GM12878 (cell line): Measurements from ENCODE around the gene NKD1. TPM values are rescaled to one million over a fixed set of nuclear protein-coding genes. Genes with fewer than 3 reads are reported as not detected.

Source experiments
- ATAC-seq: fragments of 200-7000 bp; cut with Tn5 transposase; 3 replicates; pipeline ENCODE4 v1.9.1; 2020; ENCODE audit warnings: mild to moderate bottlenecking, moderate library complexity
- BruUV-seq: library from RNA; stranded (reverse); fragments of 400-500 nt; replicated peaks from 2 replicates; lab custom pipeline; 2021; lab: Mats Ljungman, UMichigan
- CTCF ChIA-PET: fragments of 300-600 bp; sonication (Branson Sonifier 250); formaldehyde crosslinking; extraction: SDS; loops from one replicate; lab custom pipeline; 2021; ENCODE audit warnings: inconsistent platforms; lab: Yijun Ruan, JAX
- POLR2A ChIA-PET: fragments of 350-600 bp; formaldehyde crosslinking; extraction: SDS; loops from one replicate; lab custom pipeline; 2021; ENCODE audit warnings: inconsistent platforms; lab: Charles Lee
- RAD21 ChIA-PET: fragments of 300-600 bp; sonication (Branson Sonifier 250); formaldehyde crosslinking; loops from one replicate; lab custom pipeline; 2023; ENCODE audit warnings: antibody characterized with exemption; ENCODE audit not compliant: unreplicated experiment; lab: Charles Lee
- SMC1A ChIA-PET: fragments of 300-600 bp; sonication (Branson Sonifier 250); formaldehyde crosslinking; loops from one replicate; lab custom pipeline; 2023; ENCODE audit not compliant: unreplicated experiment, uncharacterized antibody; lab: Charles Lee
- DNase-seq: peaks from one replicate; pipeline ENCODE4 v3.0.0-alpha.2; 2011; ENCODE audit warnings: low read depth, low spot score
- FAIRE-seq: peaks from 3 replicates; lab custom pipeline; 2011; peaks lifted over from hg19 to GRCh38; lab: Jason Lieb, UNC
- H2AFZ ChIP-seq: 2 replicates; pipeline ENCODE4 v1.6.0; 2011; ENCODE audit warnings: low read depth, low read length, control low read depth; ENCODE audit not compliant: control insufficient read depth
- H3K27ac ChIP-seq: 2 replicates; pipeline ENCODE4 v1.5.1; 2011; ENCODE audit warnings: control low read depth; ENCODE audit not compliant: control insufficient read depth, insufficient read depth
- H3K27me3 ChIP-seq, 2 experiments: replicated peaks in 1 of 2; 2 replicates each; pipeline versions ENCODE4 v1.6.0 to v1.6.1; 2011; ENCODE audit warnings: low read length in 1 of 2; ENCODE audit not compliant: control insufficient read depth in 2 of 2, insufficient read depth in 2 of 2
- H3K36me3 ChIP-seq, 2 experiments: 2 replicates each; pipeline ENCODE4 v1.5.1; 2011; ENCODE audit warnings: low read length in 1 of 2; ENCODE audit not compliant: control insufficient read depth in 2 of 2, insufficient read depth in 2 of 2
- H3K4me1 ChIP-seq: 2 replicates; pipeline ENCODE4 v1.6.1; 2011; ENCODE audit warnings: mild to moderate bottlenecking, low read length, moderate library complexity, mixed read lengths; ENCODE audit not compliant: control insufficient read depth, insufficient read depth
- H3K4me2 ChIP-seq: 2 replicates; pipeline ENCODE4 v1.6.0; 2011; ENCODE audit warnings: control low read depth; ENCODE audit not compliant: control insufficient read depth, insufficient read depth
- H3K4me3 ChIP-seq: fragments of 200-600 bp; sonication (generic); 2 replicates; pipeline ENCODE4 v1.5.1; 2016
- H3K79me2 ChIP-seq: 2 replicates; pipeline ENCODE4 v1.6.0; 2011; ENCODE audit warnings: low read length; ENCODE audit not compliant: control insufficient read depth, insufficient read depth
- H3K9ac ChIP-seq: 2 replicates; pipeline ENCODE4 v1.8.0; 2011; ENCODE audit warnings: low read length, control low read depth, mixed read lengths; ENCODE audit not compliant: control insufficient read depth, insufficient read depth
- H3K9me3 ChIP-seq: replicated peaks from 3 replicates; pipeline ENCODE4 v1.5.1; 2011; ENCODE audit warnings: mild to moderate bottlenecking, low read length; ENCODE audit not compliant: control insufficient read depth, insufficient read depth
- H4K20me1 ChIP-seq: 2 replicates; pipeline ENCODE4 v1.6.0; 2011; ENCODE audit not compliant: control insufficient read depth, insufficient read depth
- IKZF2 ChIP-seq, 2 experiments: fragments of 450-650 bp; IDR thresholded peaks; 2 replicates each; pipeline ENCODE4 v1.6.1; 2017; ENCODE audit warnings: mild to moderate bottlenecking in 2 of 2, moderate library complexity in 2 of 2
- NFYB ChIP-seq: IDR thresholded peaks from 2 replicates; pipeline ENCODE4 v1.6.1; 2011; ENCODE audit warnings: low read depth, mild to moderate bottlenecking, low read length, improper control_type of control experiment, moderate library complexity; ENCODE audit not compliant: insufficient read depth
- PKNOX1 ChIP-seq: fragments of 450-650 bp; IDR thresholded peaks from 2 replicates; pipeline ENCODE4 v1.6.1; 2016; ENCODE audit warnings: mild to moderate bottlenecking
- RAD21 ChIP-seq: IDR thresholded peaks from 2 replicates; pipeline ENCODE4 v1.6.1; 2011; ENCODE audit warnings: mild to moderate bottlenecking, low read depth, low read length, moderate library complexity; ENCODE audit not compliant: insufficient read depth
- RAD51 ChIP-seq: fragments of 450-650 bp; IDR thresholded peaks from 2 replicates; pipeline ENCODE4 v1.6.1; 2016; ENCODE audit warnings: moderate library complexity, mild to moderate bottlenecking, inconsistent platforms
- RFX5 ChIP-seq: IDR thresholded peaks from 2 replicates; pipeline ENCODE4 v1.6.1; 2011; ENCODE audit warnings: low read depth, low read length, improper control_type of control experiment
- SREBF2 ChIP-seq: IDR thresholded peaks from 2 replicates; pipeline ENCODE4 v1.6.1; 2012; ENCODE audit warnings: mild to moderate bottlenecking, low read length
- WRNIP1 ChIP-seq: IDR thresholded peaks from 2 replicates; pipeline ENCODE4 v1.6.1; 2011; ENCODE audit warnings: low read depth, low read length, improper control_type of control experiment, borderline replicate concordance
- WGBS: methylation state at CpG from one replicate; pipeline ENCODE4 v1.1.6; 2016; ENCODE audit warnings: low lambda C conversion rate; ENCODE audit not compliant: insufficient replicate concordance, insufficient coverage; ENCODE audit errors: missing lambda C conversion rate; 5-methylcytosine and 5-hydroxymethylcytosine counted together
- in situ Hi-C: fragments of 300-500 bp; cut with MboI; formaldehyde crosslinking; loops from 9 replicates; pipeline ENCODE4 v1.14.3; 2018; ENCODE audit warnings: mixed read lengths
- intact Hi-C: fragments of 100-400 bp; cut with micrococcal nuclease; formaldehyde crosslinking; loops from one replicate; pipeline ENCODE4 v1.14.2; 2022; ENCODE audit not compliant: unreplicated experiment
- polyA plus RNA-seq, 11 experiments: library from polyadenylated mRNA; depleted of rRNA in 4 of 11; unstranded in 6 of 11; stranded (reverse) in 5 of 11; fragments of >200 nt; fragmentation: Nextera tagmentation in 4 of 11; fragmentation: Illumina TruSeq in 1 of 11; extraction: Ambion mirVana in 4 of 11; extraction: Trizol in 1 of 11; gene quantifications; 1 replicate in 1 of 11; 2 replicates in 10 of 11; pipeline versions ENCODE4 v1.2.1 to v1.2.3, GENCODE V29; 2011 to 2016; ENCODE audit warnings: inconsistent platforms in 2 of 11, missing spikeins in 2 of 11, low read depth in 1 of 11
- total RNA-seq, 4 experiments: library from RNA; depleted of rRNA in 3 of 4; stranded (reverse); fragments of >200 nt in 3 of 4; fragmentation: Illumina TruSeq in 1 of 4; extraction: Trizol in 1 of 4; gene quantifications; 2 replicates each; pipeline versions ENCODE4 v1.2.1 to v1.2.3, GENCODE V29; 2013 to 2021
- TF ChIP-seq, protein P1 (sequence below): fragments of 450-650 bp; formaldehyde crosslinking; IDR thresholded peaks from 2 replicates; pipeline ENCODE4 v1.5.0; 2022; ENCODE audit warnings: mild to moderate bottlenecking, missing genetic modification characterization

NKD1 gene
- total and polyA plus RNA-seq, 10 of the 15 experiments (the other 5 are each of a cell fraction or from before 2014, with no cell fraction given): under 0.01 to 0.49 (median 0.04) TPM; not detected in 2

DNA sequence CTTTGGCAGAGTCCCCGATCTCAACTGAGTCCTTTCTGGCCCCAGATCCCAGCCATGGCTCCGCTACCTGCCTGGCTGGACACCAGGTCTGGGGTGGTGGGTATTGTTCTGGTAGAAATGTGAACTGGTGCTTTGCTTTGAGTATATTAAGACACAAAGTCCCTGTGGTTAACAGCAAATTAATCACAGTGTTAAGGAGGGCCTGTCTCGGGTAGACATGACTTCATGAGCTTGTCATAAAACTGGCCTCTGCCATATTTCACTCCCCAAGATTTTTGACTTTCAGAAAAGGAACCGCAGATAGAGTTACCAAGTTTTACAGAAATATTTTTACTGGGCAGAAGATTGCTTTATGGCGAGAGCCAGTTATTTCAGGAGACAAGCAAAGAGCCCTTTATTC lies 19.5 kb downstream of the NKD1 start:
- intact Hi-C loops: no loop called here
- no peak overlapping the region for H3K4me3 ChIP-seq
- SMC1A ChIA-PET: interaction anchor here (1.5 kb wide), 1 partner anchor 99 kb away, joined by 3 read pairs; no protein-coding TSS in a partner anchor
- H3K27ac ChIP-seq: no peak overlapping the region
- no peaks in the 10 kb centered on the region for H3K9me3 ChIP-seq
- peak; percentile 46; the same call in 1 of the 2 replicates for TF ChIP-seq PKNOX1
- TF ChIP-seq NFYB: no peak
- H4K20me1 ChIP-seq: no peaks in the 10 kb centered on the region
- POLR2A ChIA-PET: no interaction called here
- H3K36me3 ChIP-seq: no peaks in the 10 kb centered on the region
- DNase-seq: no peak
- H2AFZ ChIP-seq: no peak overlapping the region
- no peak for FAIRE-seq
- CTCF ChIA-PET: interaction anchor here (1.0 to 1.1 kb wide), 2 partner anchors 21 to 179 kb away, joined by 3 read pairs; no protein-coding TSS in a partner anchor
- BruUV-seq: no TSS peak
- H3K4me2 ChIP-seq: no peak overlapping the region
- no peak overlapping the region for H3K9ac ChIP-seq
- H3K4me1 ChIP-seq: no peaks in the 10 kb centered on the region; the same call in 1 of the 2 replicates
- no peaks in the 10 kb centered on the region for H3K79me2 ChIP-seq
- 87% methylated on average over 5 of the region's 5 CpGs for WGBS
- H3K27me3 ChIP-seq: no peaks in the 10 kb centered on the region
- in situ Hi-C loops: no loop called here
- no peak for ATAC-seq
- RAD21 ChIA-PET: no interaction called here

GRCh38 chr16:50568187-50568815 lies 20.1 kb downstream of the NKD1 start:
- no peaks in the 10 kb centered on the region; the same call in 1 of the 2 replicates for H3K4me1 ChIP-seq
- DNase-seq: no peak
- H3K36me3 ChIP-seq: no peaks in the 10 kb centered on the region
- no peaks in the 10 kb centered on the region for H3K79me2 ChIP-seq
- no peak for FAIRE-seq
- ChIA-PET CTCF (interaction anchor here (1.0 to 1.1 kb wide), 2 partner anchors 20 to 179 kb away, joined by 3 read pairs; no protein-coding TSS in a partner anchor), RAD21 (no interaction called here), SMC1A (interaction anchor here (1.5 kb wide), 1 partner anchor 99 kb away, joined by 3 read pairs; no protein-coding TSS in a partner anchor), POLR2A (interaction anchor here (0.6 kb wide), 1 partner anchor 20 kb away, joined by 8 read pairs; no protein-coding TSS in a partner anchor)
- no peaks in the 10 kb centered on the region for H4K20me1 ChIP-seq
- intact Hi-C loops (no loop called here), in situ Hi-C loops (no loop called here)
- 50% methylated on average over 9 of the region's 9 CpGs for WGBS
- no peak overlapping the region for H2AFZ ChIP-seq
- H3K4me2 ChIP-seq: no peak overlapping the region
- no peak overlapping the region for H3K27ac ChIP-seq
- ATAC-seq: no peak
- no peak overlapping the region for H3K9ac ChIP-seq
- H3K27me3 ChIP-seq: no peaks in the 10 kb centered on the region
- no peaks in the 10 kb centered on the region for H3K9me3 ChIP-seq
- H3K4me3 ChIP-seq: no peak overlapping the region
- no TSS peak for BruUV-seq
- TF ChIP-seq RAD51 (no peak), WRNIP1 (no peak), SREBF2 (no peak), RFX5 (no peak), IKZF2 (IDR thresholded peaks at IDR 0.05) (no peak), RAD21 (no peak)
- TF ChIP-seq, protein P1, sequence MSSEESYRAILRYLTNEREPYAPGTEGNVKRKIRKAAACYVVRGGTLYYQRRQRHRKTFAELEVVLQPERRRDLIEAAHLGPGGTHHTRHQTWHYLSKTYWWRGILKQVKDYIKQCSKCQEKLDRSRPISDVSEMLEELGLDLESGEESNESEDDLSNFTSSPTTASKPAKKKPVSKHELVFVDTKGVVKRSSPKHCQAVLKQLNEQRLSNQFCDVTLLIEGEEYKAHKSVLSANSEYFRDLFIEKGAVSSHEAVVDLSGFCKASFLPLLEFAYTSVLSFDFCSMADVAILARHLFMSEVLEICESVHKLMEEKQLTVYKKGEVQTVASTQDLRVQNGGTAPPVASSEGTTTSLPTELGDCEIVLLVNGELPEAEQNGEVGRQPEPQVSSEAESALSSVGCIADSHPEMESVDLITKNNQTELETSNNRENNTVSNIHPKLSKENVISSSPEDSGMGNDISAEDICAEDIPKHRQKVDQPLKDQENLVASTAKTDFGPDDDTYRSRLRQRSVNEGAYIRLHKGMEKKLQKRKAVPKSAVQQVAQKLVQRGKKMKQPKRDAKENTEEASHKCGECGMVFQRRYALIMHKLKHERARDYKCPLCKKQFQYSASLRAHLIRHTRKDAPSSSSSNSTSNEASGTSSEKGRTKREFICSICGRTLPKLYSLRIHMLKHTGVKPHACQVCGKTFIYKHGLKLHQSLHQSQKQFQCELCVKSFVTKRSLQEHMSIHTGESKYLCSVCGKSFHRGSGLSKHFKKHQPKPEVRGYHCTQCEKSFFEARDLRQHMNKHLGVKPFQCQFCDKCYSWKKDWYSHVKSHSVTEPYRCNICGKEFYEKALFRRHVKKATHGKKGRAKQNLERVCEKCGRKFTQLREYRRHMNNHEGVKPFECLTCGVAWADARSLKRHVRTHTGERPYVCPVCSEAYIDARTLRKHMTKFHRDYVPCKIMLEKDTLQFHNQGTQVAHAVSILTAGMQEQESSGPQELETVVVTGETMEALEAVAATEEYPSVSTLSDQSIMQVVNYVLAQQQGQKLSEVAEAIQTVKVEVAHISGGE (CRISPR knock-in tag): no peak
